ENCODE data around the gene THEMIS. TPM values are rescaled to one million over a fixed set of nuclear protein-coding genes. Genes with fewer than 3 reads are reported as not detected.

Gene THEMIS
- total and polyA plus RNA-seq, 10 of the 15 experiments (the other 5 are each of a cell fraction or from before 2014, with no cell fraction given), result 0.06 to 1.5 (median 0.08) TPM; not detected in 6

DNA sequence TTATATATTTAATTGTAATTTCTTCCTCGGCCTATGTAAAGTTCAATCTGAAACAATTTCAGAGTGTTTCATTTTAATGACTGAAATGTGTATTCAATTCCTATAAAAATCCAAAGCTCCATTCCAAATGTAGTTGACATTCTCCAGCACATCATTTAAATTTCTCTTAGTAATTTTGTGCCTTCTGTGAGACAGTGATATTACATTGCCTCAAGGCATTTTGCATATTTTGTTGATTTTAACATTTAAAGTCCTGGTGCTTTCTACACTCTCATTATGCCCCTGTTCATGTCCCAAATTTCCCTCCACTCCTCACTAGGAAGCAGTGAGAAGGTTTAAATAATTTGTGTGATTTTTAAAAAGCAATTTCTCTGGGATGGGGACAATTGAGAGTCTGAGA, 34.1 kb upstream of the THEMIS start:
- intact Hi-C loops (cut with micrococcal nuclease; ENCODE audit: unreplicated experiment), result no loop called here
- no peaks in the 10 kb centered on the region for H3K79me2 ChIP-seq (ENCODE audit: control insufficient read depth, insufficient read depth, low read length)
- SMC1A ChIA-PET (ENCODE audit: uncharacterized antibody, unreplicated experiment), result no interaction called here
- H3K4me3 ChIP-seq, result no peak overlapping the region
- H3K9ac ChIP-seq (ENCODE audit: control insufficient read depth, insufficient read depth, low read length), result no peak overlapping the region
- H3K27ac ChIP-seq (ENCODE audit: control insufficient read depth, insufficient read depth), result no peak overlapping the region
- POLR2A ChIA-PET, result no interaction called here
- no peak for FAIRE-seq
- no peaks in the 10 kb centered on the region for H4K20me1 ChIP-seq (ENCODE audit: control insufficient read depth, insufficient read depth)
- RAD21 ChIA-PET (ENCODE audit: unreplicated experiment), result no interaction called here
- TF ChIP-seq CEBPB (IDR thresholded peaks at IDR 0.05; ENCODE audit: borderline replicate concordance in 1 of 2, low read depth in 2 of 2, low read length in 2 of 2), result no peak
- TF ChIP-seq SPI1 (IDR thresholded peaks at IDR 0.05; ENCODE audit: borderline replicate concordance, insufficient read depth, low read depth, low read length), result no peak
- no peak for TF ChIP-seq RAD51 (IDR thresholded peaks at IDR 0.05)
- TF ChIP-seq, protein P1, sequence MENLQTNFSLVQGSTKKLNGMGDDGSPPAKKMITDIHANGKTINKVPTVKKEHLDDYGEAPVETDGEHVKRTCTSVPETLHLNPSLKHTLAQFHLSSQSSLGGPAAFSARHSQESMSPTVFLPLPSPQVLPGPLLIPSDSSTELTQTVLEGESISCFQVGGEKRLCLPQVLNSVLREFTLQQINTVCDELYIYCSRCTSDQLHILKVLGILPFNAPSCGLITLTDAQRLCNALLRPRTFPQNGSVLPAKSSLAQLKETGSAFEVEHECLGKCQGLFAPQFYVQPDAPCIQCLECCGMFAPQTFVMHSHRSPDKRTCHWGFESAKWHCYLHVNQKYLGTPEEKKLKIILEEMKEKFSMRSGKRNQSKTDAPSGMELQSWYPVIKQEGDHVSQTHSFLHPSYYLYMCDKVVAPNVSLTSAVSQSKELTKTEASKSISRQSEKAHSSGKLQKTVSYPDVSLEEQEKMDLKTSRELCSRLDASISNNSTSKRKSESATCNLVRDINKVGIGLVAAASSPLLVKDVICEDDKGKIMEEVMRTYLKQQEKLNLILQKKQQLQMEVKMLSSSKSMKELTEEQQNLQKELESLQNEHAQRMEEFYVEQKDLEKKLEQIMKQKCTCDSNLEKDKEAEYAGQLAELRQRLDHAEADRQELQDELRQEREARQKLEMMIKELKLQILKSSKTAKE (IDR thresholded peaks at IDR 0.05; ENCODE audit: low read depth, poor library complexity, severe bottlenecking), result no peak
- no peak for ATAC-seq
- CTCF ChIA-PET, result no interaction called here
- H2AFZ ChIP-seq (ENCODE audit: control insufficient read depth, low read depth, low read length), result no peak overlapping the region
- no TSS peak for BruUV-seq (replicated peaks)
- H3K36me3 ChIP-seq (ENCODE audit: control insufficient read depth in 2 of 2, insufficient read depth in 2 of 2, low read length in 1 of 2), result no peaks in the 10 kb centered on the region
- H3K9me3 ChIP-seq (replicated peaks; ENCODE audit: control insufficient read depth, insufficient read depth, low read length), result no peaks in the 10 kb centered on the region; the same call in 2 of the 3 replicates
- DNase-seq (ENCODE audit: low read depth, low spot score), result no peak
- H3K4me1 ChIP-seq (ENCODE audit: control insufficient read depth, insufficient read depth, low read length), result no peaks in the 10 kb centered on the region
- WGBS (ENCODE audit: insufficient coverage, insufficient replicate concordance, low lambda C conversion rate, missing lambda C conversion rate), result 70% methylated on average over 1 of the region's 1 CpG
- H3K27me3 ChIP-seq (replicated peaks in 1 of 2; ENCODE audit: control insufficient read depth in 2 of 2, insufficient read depth in 2 of 2, low read length in 1 of 2), result no peaks in the 10 kb centered on the region
- H3K4me2 ChIP-seq (ENCODE audit: control insufficient read depth, insufficient read depth), result no peak overlapping the region
- in situ Hi-C loops (cut with MboI), result no loop called here

Data from GM12878 (cell line).